CD4-positive, alpha-beta T cell treated with Interleukin-2 at 100 ng/mL for 4 hours (primary cell): ENCODE measurements around the gene MVD.
"Not testable (repeated sequence)": the region's sequence is repeated elsewhere in the genome, so short reads cannot be mapped to it uniquely, and the experiment has no call there.

Experiments used
- DNase-seq: peaks from one replicate; pipeline ENCODE4 v3.0.0-alpha.2; 2020; ENCODE audit warnings: low spot score

MVD gene

GRCh38 chr16:88624977-88625576 lies 37.8 kb downstream of the MVD start:
- no peak for DNase-seq

- DNase-seq, result no peak
Observed at GRCh38 chr16:88624481-88624880, 38.4 kb downstream of the MVD start.

GRCh38 chr16:88623858-88624257 lies 39.0 kb downstream of the MVD start:
- DNase-seq, result no peak

GRCh38 chr16:88622866-88623265 lies 40.0 kb downstream of the MVD start:
- DNase-seq, result no peak

GRCh38 chr16:88622125-88622524 lies 40.8 kb downstream of the MVD start:
- DNase-seq, result no peak

- DNase-seq, result peak; percentile 79
Observed at GRCh38 chr16:88619859-88620815, 42.8 kb downstream of the MVD start.

GRCh38 chr16:88618956-88619667 lies 43.8 kb downstream of the MVD start:
- DNase-seq, result no peak

GRCh38 chr16:88618182-88618955 lies 44.5 kb downstream of the MVD start:
- DNase-seq, result no peak

- no peak for DNase-seq
Observed at GRCh38 chr16:88617268-88618031, 45.4 kb downstream of the MVD start.

GRCh38 chr16:88616736-88617135 lies 46.2 kb downstream of the MVD start:
- no peak for DNase-seq

GRCh38 chr16:88616320-88616719 lies 46.6 kb downstream of the MVD start:
- no peak for DNase-seq

- no peak for DNase-seq
Observed at GRCh38 chr16:88614818-88615580, 47.9 kb downstream of the MVD start.

GRCh38 chr16:88613911-88614817 lies 48.7 kb downstream of the MVD start:
- DNase-seq, result no peak

GRCh38 chr16:88613293-88613692 lies 49.6 kb downstream of the MVD start:
- no peak for DNase-seq

GRCh38 chr16:88610909-88611812 lies 51.7 kb downstream of the MVD start:
- DNase-seq, result no peak

- DNase-seq, result no peak
Observed at GRCh38 chr16:88610080-88610479, 52.8 kb downstream of the MVD start.

- not testable (repeated sequence) for DNase-seq
Observed at GRCh38 chr16:88609426-88609825, 53.5 kb downstream of the MVD start.

- DNase-seq, result no peak
Observed at GRCh38 chr16:88608076-88608475, 54.8 kb downstream of the MVD start.
